NCI-H2029 treated with DMSO at 0.1 percent for 48 hours (cell line): ENCODE data around the gene PTN.

Experiments
- DNase-seq: peaks from one replicate; lab custom pipeline; 2025; lab: John Stamatoyannopoulos, UW

Gene PTN

GRCh38 chr7:137324796-137325696 is 18.5 kb downstream of the PTN start:
- no peak for DNase-seq

- DNase-seq: no peak
Observed at GRCh38 chr7:137316648-137317353, 26.7 kb downstream of the PTN start.

GRCh38 chr7:137313201-137313600 is 30.3 kb downstream of the PTN start:
- no peak for DNase-seq

- no peak for DNase-seq
Observed at GRCh38 chr7:137306748-137307147, 36.8 kb downstream of the PTN start.

- DNase-seq: no peak
Observed at GRCh38 chr7:137305901-137306621, 37.5 kb downstream of the PTN start.

GRCh38 chr7:137304624-137305235 is 38.8 kb downstream of the PTN start:
- DNase-seq: no peak

- DNase-seq: no peak
Observed at GRCh38 chr7:137304165-137304564, 39.4 kb downstream of the PTN start.

- no peak for DNase-seq
Observed at GRCh38 chr7:137302081-137302480, 41.5 kb downstream of the PTN start.

GRCh38 chr7:137298464-137298794 is 45.1 kb downstream of the PTN start:
- DNase-seq: no peak

GRCh38 chr7:137297551-137298463 is 45.7 kb downstream of the PTN start:
- no peak for DNase-seq

GRCh38 chr7:137296576-137296975 is 47.0 kb downstream of the PTN start:
- DNase-seq: no peak

- DNase-seq: no peak
Observed at GRCh38 chr7:137295739-137296324, 47.7 kb downstream of the PTN start.

- DNase-seq: no peak
Observed at GRCh38 chr7:137289101-137289500, 54.4 kb downstream of the PTN start.

GRCh38 chr7:137287651-137288258 is 55.8 kb downstream of the PTN start:
- DNase-seq: no peak

- no peak for DNase-seq
Observed at GRCh38 chr7:137283153-137283552, 60.4 kb downstream of the PTN start.

- no peak for DNase-seq
Observed at GRCh38 chr7:137282043-137282442, 61.5 kb downstream of the PTN start.

- no peak for DNase-seq
Observed at GRCh38 chr7:137276189-137276588, 67.3 kb downstream of the PTN start.

- no peak for DNase-seq
Observed at GRCh38 chr7:137272249-137272648, 71.3 kb downstream of the PTN start.

- no peak for DNase-seq
Observed at GRCh38 chr7:137269240-137269639, 74.3 kb downstream of the PTN start.
